Tibial nerve (tissue), 3 donors: Measurements from ENCODE around the gene AGO4.

Experiments used
- POLR2A ChIP-seq, 2 donors: fragments of 450-650 bp; IDR thresholded peaks; one replicate each; pipeline ENCODE4 v1.6.1; 2017; ENCODE audit warnings: antibody characterized with exemption in 2 of 2, mild to moderate bottlenecking in 2 of 2, moderate library complexity in 2 of 2
- TF ChIP-seq, protein P1 (sequence below), 5 experiments: fragments of 200-600 bp in 3 of 5; fragments of 450-650 bp in 2 of 5; sonication (generic) in 3 of 5; IDR thresholded peaks; one replicate each; pipeline ENCODE4 v1.5.1; 2016 to 2019; ENCODE audit warnings: antibody characterized with exemption in 5 of 5, mild to moderate bottlenecking in 3 of 5, moderate library complexity in 2 of 5

DNA sequence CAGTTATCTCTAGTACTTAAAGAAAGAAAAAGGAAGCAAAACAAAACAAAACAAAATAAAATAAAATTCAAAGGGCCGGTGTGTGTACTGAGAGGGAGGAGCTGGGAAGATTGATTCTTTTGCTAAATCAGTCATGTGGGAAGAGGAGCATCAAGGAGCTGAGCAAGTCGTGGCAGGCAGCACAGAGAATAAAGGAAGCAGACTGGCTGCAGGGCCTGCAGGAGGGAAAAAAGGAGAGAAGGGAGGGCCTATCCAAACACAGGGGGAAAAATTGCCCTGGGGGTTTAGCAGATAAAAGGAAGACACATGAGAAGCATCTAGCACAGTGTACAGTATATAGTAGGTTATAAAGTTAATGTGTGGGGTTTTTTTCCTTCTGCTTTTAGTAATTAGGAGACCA lies 27.6 kb downstream of the AGO4 start:
- no peak for TF ChIP-seq POLR2A (IDR thresholded peaks at IDR 0.05)
- TF ChIP-seq, protein P1, sequence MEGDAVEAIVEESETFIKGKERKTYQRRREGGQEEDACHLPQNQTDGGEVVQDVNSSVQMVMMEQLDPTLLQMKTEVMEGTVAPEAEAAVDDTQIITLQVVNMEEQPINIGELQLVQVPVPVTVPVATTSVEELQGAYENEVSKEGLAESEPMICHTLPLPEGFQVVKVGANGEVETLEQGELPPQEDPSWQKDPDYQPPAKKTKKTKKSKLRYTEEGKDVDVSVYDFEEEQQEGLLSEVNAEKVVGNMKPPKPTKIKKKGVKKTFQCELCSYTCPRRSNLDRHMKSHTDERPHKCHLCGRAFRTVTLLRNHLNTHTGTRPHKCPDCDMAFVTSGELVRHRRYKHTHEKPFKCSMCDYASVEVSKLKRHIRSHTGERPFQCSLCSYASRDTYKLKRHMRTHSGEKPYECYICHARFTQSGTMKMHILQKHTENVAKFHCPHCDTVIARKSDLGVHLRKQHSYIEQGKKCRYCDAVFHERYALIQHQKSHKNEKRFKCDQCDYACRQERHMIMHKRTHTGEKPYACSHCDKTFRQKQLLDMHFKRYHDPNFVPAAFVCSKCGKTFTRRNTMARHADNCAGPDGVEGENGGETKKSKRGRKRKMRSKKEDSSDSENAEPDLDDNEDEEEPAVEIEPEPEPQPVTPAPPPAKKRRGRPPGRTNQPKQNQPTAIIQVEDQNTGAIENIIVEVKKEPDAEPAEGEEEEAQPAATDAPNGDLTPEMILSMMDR (IDR thresholded peaks at IDR 0.05), result no peak
